OCI-LY1 (cell line): ENCODE measurements around the gene SLC9A4.

Source experiments
- EZH2 ChIP-seq: fragments of 200-600 bp; sonication (generic), shearing (Covaris generic); IDR thresholded peaks from 2 replicates; pipeline ENCODE4 v1.8.0; 2017; ENCODE audit warnings: borderline replicate concordance, mixed run types, mild to moderate bottlenecking, antibody characterized with exemption, low read length, moderate library complexity, mixed read lengths
- TF ChIP-seq, protein P1 (sequence below): fragments of 200-600 bp; sonication (generic), shearing (Covaris generic); IDR thresholded peaks from 2 replicates; pipeline ENCODE4 v1.5.1; 2017; ENCODE audit warnings: mild to moderate bottlenecking, antibody characterized with exemption, low read length, moderate library complexity, mixed read lengths

DNA sequence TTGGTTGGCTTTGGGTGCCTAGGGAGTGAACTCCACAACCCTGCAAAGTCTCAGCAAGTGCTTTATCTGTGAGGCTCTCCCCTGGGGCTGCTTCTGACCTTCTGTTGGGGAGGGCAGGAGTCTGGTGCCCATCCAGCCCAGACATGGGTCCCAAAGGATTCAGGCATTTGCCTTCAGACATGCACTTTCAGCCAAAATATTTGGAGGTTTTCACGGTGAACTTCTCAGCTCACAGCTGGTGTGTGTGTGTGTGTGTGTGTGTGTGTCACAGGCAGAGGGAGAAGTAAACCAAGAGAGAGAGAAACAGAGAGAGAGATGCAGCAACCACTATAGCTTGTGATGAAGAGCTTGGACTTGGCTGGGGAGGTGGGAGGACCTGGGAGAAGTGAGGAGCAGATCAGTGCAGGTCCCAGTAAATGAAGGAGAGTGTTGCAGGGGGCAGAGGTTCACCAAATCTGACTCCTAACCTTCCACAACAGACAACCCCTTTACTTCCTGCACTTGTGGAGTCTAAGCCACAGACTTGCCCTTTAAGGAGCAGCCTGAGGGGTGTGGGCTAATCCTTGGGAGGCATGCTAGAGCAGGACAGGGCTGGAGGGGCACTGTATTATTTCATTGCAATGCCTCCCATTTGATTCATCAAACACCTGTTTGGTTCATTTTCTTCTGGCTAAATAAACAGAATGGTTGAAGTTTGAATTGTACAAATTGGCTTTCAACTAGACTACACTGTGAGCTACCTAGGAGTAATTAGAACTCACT, 14.1 kb downstream of the SLC9A4 start:
- TF ChIP-seq, protein P1, sequence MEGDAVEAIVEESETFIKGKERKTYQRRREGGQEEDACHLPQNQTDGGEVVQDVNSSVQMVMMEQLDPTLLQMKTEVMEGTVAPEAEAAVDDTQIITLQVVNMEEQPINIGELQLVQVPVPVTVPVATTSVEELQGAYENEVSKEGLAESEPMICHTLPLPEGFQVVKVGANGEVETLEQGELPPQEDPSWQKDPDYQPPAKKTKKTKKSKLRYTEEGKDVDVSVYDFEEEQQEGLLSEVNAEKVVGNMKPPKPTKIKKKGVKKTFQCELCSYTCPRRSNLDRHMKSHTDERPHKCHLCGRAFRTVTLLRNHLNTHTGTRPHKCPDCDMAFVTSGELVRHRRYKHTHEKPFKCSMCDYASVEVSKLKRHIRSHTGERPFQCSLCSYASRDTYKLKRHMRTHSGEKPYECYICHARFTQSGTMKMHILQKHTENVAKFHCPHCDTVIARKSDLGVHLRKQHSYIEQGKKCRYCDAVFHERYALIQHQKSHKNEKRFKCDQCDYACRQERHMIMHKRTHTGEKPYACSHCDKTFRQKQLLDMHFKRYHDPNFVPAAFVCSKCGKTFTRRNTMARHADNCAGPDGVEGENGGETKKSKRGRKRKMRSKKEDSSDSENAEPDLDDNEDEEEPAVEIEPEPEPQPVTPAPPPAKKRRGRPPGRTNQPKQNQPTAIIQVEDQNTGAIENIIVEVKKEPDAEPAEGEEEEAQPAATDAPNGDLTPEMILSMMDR = no peak
- TF ChIP-seq EZH2 = no peak
